GM18858 (cell line): ENCODE measurements around the gene ATP10A.
"Not testable (repeated sequence)": the region's sequence is repeated elsewhere in the genome, so short reads cannot be mapped to it uniquely, and the experiment has no call there.

Experiments
- ATAC-seq: cut with Tn5 transposase; IDR thresholded peaks from one replicate; pipeline ENCODE4 v1.9.1; 2021; ENCODE audit not compliant: unreplicated experiment

Gene ATP10A

DNA sequence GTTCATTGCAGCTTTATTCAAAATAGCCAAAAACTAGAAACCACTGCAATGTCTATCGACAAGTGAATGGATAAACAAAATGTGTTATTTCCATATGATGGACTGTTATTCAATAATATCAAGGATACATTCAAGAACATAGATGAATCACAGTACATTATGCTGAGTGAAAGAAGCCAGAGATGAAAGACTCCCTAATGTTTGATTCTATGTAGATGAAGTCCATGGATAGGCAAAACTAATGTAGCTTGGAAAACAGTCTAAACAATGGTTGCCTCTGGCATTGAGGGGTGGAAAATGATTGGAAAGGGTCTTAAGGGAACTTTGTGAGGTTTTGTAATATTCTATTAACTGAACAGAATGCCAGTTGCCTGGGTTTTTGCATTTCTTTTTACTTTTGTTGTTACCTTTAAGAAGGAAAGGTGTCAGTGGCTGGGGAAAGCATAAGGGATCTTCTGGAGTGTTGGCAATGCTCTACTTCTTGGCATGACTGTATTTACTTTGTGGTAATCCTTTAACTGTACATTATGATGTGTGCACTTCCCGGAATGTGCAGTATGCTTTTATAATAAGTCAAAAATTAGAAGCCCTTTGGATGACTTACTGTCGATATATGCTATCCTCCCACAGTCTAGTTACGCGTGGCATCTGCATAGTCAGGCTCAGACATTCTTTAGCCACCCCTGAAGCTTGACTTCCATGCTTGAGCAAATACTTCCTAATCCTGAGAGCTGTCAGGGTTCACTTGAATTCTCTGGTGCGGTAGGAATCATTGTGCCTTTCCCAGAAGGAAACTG, 20.5 kb upstream of the ATP10A start:
- no peak for ATAC-seq

DNA sequence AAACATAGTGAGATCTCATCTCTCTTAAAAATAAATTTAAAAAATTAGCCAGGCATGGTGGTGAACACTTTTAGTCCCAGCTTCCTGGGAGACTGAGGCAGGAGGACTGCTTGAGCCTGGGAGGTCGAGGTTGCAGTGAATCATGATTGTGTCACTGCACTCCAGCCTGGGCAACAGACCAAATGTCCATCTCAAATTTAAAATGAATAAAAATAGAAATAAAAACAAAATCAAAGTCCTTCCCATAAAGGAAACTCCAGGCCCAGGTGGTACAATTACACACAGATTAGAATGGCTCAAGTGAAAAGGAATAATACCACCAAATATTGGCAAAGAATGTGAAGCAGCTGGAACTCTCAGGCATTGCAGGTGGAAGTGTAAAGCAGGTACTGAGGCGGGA, 19.3 kb upstream of the ATP10A start:
- no peak for ATAC-seq

DNA sequence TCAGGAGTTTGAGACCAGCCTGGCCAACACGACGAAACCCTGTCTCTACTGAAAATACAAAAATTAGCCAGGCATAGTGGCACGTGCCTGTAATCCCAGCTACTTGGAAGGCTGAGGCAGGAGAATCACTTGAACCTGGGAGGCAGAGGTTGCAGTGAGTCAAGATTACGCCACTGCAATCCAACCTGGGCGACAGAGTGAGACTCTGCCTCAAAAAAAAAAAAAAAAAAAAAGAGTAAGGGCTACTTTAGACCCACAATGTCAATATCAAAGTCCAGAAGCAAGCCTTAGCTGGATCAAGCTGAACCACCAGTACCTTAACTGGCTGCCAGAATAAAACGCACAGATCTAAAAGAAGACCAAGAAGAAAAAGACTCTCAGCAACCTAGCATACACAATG, 17.8 kb upstream of the ATP10A start:
- not testable (repeated sequence) for ATAC-seq

DNA sequence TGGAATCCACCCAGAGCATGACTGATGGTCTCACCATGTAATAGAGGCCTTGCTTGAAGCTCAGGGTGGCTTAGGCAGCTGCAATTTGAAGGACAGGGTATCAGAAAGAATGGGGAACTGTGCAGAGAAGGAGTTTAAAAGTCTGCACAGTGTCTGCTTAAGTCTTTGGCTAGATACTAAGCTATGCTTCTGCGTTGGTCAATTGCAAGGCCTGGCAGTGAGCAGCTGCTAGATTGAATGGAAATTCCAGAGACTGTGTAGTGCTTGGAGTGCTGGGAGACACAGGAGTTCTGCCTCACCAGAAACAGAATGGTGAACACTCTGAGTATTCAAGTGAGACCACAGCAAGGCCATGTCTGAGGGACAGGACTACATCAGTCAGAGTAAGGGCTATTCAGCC, 17.3 kb upstream of the ATP10A start:
- no peak for ATAC-seq

- ATAC-seq = no peak
Observed at GRCh38 chr15:25879438-25879837, 16.3 kb upstream of the ATP10A start.

DNA sequence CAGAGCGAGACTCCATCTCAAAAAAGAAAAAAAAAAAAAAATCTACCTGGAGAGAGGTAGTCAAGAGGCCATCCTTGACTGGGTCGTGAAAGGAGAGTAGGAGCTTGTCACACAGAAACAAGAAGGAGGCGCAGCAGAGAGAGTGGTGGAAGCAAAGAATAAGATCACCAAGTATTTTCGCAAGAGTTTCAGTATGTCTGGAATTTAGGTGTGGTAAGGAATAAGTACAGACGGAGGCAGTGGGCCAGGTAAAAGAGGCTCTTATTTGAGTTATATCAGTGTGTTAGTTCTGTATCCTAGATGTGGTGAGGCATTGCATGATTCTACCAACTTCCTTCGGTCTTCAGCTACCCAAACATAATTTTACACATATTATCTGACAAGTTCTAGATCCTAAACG, 14.6 kb upstream of the ATP10A start:
- no peak for ATAC-seq

DNA sequence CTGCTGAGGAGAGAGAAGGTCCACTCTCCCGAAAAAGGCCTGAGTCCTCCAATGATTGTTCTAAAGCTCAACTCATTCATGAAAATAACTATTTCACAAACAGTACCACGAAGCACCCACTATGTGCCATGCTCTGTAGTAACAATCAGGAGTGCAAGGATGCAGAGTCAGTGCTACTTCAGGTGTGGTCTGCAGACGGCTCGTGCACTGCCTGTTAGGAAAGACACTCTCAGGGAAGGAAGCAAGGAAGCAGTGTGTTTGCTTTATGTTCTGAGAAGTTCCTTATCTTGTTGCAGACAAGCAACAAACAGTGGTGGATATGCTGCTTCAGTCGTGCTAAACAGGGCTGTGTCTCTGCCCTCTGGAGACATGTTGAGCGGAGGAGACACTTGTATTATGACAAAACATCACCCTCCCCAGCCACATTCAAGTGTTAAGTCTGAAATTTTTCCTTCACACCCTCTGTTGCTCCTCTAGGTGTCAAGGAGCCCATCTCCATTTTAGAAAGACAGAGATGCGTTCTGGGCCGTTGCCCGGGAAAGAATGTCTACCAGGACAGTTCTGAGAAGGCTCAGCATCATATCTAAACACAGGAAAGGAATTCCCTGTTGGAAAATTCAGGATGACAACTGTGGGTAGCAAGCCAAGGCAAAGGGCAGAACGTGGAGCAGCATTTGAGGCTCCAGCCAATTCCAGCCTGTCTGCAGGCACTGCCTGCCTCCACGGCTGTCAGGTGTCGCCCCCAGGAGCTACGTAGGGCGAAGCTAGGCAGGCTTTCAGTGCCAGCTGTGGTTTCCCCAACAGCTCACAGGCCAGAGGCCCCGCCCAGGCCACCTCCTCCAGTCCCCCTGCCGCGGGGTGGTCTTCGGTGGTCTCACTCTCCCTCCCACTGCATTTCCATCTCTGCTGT, 13.4 kb upstream of the ATP10A start:
- ATAC-seq = no peak

GRCh38 chr15:25875566-25875965, 12.4 kb upstream of the ATP10A start:
- no peak for ATAC-seq

GRCh38 chr15:25874379-25874778, 11.3 kb upstream of the ATP10A start:
- no peak for ATAC-seq

DNA sequence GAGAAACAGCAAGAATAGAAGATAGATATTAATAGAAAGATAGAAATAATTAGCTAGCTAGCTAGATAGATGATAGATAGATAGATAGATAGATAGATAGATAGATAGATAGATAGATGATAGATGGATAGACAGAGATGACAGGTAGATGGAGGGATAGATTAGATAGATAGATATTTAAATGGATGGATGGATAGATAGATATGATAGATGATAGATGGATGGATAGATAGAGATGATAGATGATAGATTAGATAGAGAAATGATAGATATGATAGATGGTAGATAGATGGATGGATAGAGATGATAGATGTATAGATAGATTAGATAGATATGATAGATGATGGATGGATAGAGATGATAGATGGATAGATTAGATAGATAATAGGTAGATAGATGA, 8.3 kb upstream of the ATP10A start:
- no peak for ATAC-seq

DNA sequence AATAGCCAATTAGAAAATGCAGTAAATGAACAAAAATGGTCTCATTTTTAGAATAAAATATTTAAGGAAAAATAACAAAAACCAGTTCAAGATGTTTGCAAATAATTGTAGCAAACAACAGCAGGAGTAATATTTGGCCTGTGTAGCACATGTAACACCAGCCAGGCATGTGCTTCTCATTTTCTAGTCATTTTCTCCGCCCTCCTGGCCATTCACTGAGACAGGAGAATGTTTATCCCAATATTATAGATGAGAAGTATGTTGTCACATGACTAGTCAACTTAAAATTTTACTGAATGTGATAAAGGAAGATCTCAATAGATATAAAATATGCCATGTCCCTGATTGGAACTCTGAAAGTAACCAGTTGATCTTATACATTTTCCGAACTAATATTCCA, 7.8 kb upstream of the ATP10A start:
- no peak for ATAC-seq

DNA sequence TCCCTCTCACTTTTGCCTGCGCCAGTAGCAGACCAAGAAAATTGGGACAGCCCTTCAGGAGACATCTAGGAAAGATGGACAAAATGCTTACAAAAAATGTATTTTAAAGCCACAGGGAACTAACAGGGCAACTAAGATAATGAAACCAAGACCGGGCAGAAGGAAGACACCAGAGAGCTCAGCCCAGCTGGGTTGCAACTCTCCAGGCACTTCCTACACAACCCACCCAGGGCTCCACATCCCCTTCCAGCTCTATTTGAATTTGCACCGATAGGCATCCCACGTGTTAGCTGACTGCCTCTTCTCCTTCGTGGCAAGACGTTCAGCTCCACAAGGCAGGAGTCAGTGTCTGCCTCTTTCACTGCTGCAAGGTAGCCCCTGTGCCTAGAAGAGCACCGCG, 6.6 kb upstream of the ATP10A start:
- no peak for ATAC-seq

- no peak for ATAC-seq
Observed at GRCh38 chr15:25866874-25867273, 3.7 kb upstream of the ATP10A start.

- ATAC-seq = no peak
Observed at GRCh38 chr15:25866251-25866650, 3.1 kb upstream of the ATP10A start.

DNA sequence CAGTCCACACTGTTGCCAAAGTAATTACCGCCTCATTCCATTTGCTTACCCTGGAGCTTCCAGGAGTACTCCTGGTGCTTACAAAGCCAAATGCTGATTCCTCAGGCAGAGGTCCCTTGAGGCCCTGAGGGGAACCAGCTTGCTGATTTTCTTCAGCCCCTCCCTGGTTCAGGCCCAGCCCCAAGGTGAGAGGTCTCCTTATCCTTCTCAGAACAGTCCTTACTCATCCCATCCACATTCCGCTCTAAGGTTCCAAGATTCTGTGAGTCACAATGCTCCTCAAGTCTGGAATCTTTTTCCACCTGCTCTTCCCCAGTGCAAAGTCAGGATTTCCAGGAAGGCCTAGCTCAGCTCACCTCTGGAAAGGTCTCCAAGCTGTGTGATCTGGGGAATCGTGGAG, 1.8 kb upstream of the ATP10A start:
- no peak for ATAC-seq

DNA sequence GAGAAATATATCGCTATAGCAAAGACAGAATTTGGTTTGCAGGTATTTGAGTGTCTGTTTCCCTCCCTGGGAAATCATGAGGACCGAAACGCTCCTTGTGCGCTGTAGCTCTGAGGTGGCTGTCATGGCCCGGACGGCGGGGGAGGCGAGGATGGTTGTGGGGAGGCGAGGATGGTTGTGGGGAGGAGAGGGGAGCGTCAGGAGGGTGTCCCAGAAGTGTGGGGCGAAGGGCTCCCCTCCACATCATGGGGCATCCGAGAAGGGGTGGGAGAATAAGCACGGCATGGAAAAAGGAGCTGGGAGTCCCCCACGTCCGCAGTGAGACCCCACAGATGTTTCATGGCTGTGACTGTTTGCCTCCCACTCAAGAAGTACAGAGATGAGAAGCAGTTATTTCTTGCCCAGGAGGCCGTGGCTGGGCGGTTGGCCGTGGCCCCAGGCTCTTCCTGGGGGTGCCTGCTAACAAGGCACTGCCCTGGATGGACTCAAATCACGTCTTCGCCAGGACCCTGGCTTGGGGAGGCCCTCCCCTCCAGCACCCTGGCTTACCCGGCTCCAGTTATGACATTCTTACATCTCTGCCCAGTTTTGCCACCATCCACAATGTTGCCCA, 947 bp upstream of the ATP10A start:
- no peak for ATAC-seq

DNA sequence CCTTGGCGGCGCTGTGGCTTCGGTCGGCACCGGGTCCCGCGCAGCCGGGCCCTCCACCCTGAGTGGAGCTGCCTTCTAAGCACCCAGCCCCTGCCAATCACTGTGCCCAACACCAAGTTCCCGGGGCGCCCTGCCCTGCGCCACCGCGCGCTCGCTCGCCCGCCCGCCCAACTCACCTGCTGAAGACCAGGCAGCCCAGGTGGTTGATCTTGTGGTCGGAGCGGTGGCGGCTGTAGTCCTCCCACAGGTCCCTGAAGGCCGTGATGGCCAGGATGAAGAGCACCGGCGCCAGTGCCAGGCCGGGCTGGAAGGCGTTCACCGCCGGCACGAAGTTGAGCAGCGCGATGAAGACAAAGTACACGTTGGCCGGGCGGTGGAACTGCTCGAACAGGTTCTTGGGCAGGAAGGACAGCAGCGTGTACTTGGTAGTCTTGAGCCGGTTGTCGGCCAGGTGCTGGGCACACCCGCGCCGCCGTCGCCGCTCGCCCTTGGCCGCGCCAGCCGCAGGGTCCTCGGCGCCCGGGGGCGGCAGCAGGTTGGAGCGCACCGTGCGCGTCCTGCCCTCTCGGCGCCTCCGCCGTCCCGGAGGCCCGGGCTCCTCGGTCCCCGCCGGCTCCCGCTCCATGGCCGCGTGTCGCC, 536 bp downstream of the ATP10A start:
- no peak for ATAC-seq

DNA sequence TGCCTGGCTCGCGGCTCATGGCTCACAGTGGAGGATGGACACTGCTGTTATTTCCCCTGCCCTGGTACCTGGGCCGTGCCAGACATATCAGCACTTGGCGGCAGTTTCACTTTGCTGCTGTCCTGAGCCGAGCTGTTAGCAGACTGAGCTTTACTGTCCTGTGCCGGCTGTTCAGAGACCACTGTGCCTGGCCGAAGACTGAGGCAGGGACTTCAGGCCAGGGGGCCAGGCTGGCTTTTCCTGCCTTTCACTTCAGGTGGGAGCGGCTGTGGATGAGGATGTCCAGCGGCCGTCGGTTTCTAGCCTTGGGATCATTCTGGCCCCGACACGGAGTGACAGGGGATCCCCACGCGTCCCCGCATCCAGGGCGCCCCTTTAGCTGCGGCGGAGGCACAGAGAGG, 1.1 kb downstream of the ATP10A start:
- ATAC-seq = no peak

GRCh38 chr15:25860885-25861866, 2.0 kb downstream of the ATP10A start:
- ATAC-seq = no peak
